H1 (cell line): ENCODE measurements around the gene PNMA6E. TPM values are rescaled to one million over a fixed set of nuclear protein-coding genes. Genes with fewer than 3 reads are reported as not detected.

Experiments used
- CTCF ChIA-PET: fragments of 300-600 bp; sonication (Branson Sonifier 250); formaldehyde crosslinking; loops from one replicate; lab custom pipeline; 2021; ENCODE audit not compliant: partially characterized antibody; lab: Charles Lee
- POLR2A ChIA-PET: fragments of 300-600 bp; sonication (Branson Sonifier 250); formaldehyde crosslinking; loops from one replicate; lab custom pipeline; 2021; ENCODE audit warnings: inconsistent platforms; ENCODE audit not compliant: partially characterized antibody; lab: Charles Lee
- DNase-seq, 2 experiments: peaks; one replicate each; pipeline versions ENCODE4 v3.0.0 to v3.0.0-alpha.2; 2010 to 2022; ENCODE audit warnings: low spot score in 2 of 2, low read depth in 1 of 2, mixed read lengths in 1 of 2
- FAIRE-seq: peaks from 2 replicates; lab custom pipeline; 2011; peaks lifted over from hg19 to GRCh38; lab: Jason Lieb, UNC
- H2AFZ ChIP-seq: 2 replicates; pipeline ENCODE4 v1.8.1; 2012; ENCODE audit warnings: low read length, inconsistent platforms
- H2AK5ac ChIP-seq: 2 replicates; pipeline ENCODE4 v1.6.1; 2013; ENCODE audit warnings: low read depth, low read length
- H2BK120ac ChIP-seq: replicated peaks from 2 replicates; pipeline ENCODE3; 2013; ENCODE audit warnings: low read depth, low read length, inconsistent platforms
- H2BK12ac ChIP-seq: 2 replicates; pipeline ENCODE4 v1.6.1; 2013; ENCODE audit warnings: low read depth, low read length
- H2BK15ac ChIP-seq: 2 replicates; pipeline ENCODE4 v1.6.1; 2013; ENCODE audit warnings: low read length
- H2BK20ac ChIP-seq: 2 replicates; pipeline ENCODE4 v1.6.1; 2013; ENCODE audit warnings: low read length
- H2BK5ac ChIP-seq: 2 replicates; pipeline ENCODE4 v1.6.1; 2013; ENCODE audit warnings: low read depth, low read length
- H3K14ac ChIP-seq: 2 replicates; pipeline ENCODE4 v1.6.1; 2013; ENCODE audit warnings: inconsistent platforms; ENCODE audit not compliant: insufficient read length
- H3K18ac ChIP-seq: 2 replicates; pipeline ENCODE4 v1.6.1; 2013; ENCODE audit warnings: low read length; ENCODE audit errors: extremely low read depth
- H3K23ac ChIP-seq: 2 replicates; pipeline ENCODE4 v1.6.1; 2013; ENCODE audit warnings: inconsistent platforms; ENCODE audit not compliant: insufficient read length
- H3K23me2 ChIP-seq: 2 replicates; pipeline ENCODE4 v1.6.1; 2013; ENCODE audit warnings: low read depth, low read length
- H3K27ac ChIP-seq: 2 replicates; pipeline ENCODE4 v1.6.1; 2011; ENCODE audit warnings: low read depth, low read length, inconsistent platforms
- H3K27me3 ChIP-seq, 4 experiments: replicated peaks in 1 of 4; 1 replicate in 1 of 4; 2 replicates in 3 of 4; pipeline versions ENCODE4 v1.6.1 to v1.8.1; 2011 to 2013; ENCODE audit warnings: low read length in 3 of 4, mild to moderate bottlenecking in 3 of 4, inconsistent platforms in 2 of 4, mixed read lengths in 2 of 4, moderate library complexity in 1 of 4; ENCODE audit not compliant: control insufficient read depth in 3 of 4, insufficient read depth in 3 of 4; ENCODE audit errors: extremely low read depth in 1 of 4
- H3K36me3 ChIP-seq, 4 experiments: 2 replicates each; pipeline versions ENCODE4 v1.6.1 to v1.8.1; 2011 to 2013; ENCODE audit warnings: mild to moderate bottlenecking in 4 of 4, low read length in 3 of 4, moderate library complexity in 2 of 4, control low read depth in 1 of 4, inconsistent platforms in 1 of 4; ENCODE audit not compliant: insufficient read depth in 4 of 4, control insufficient read depth in 2 of 4
- H3K4ac ChIP-seq: replicated peaks from 2 replicates; pipeline ENCODE3; 2013; ENCODE audit warnings: low read length, low read depth, mixed read lengths, inconsistent platforms; ENCODE audit not compliant: insufficient read length
- H3K4me1 ChIP-seq, 4 experiments: replicated peaks in 1 of 4; 1 replicate in 1 of 4; 2 replicates in 3 of 4; pipeline versions ENCODE4 v1.6.1 to v1.8.1; 2011 to 2013; ENCODE audit warnings: low read length in 3 of 4, inconsistent platforms in 2 of 4, mixed read lengths in 1 of 4; ENCODE audit not compliant: insufficient read depth in 4 of 4, control insufficient read depth in 3 of 4
- H3K4me2 ChIP-seq, 2 experiments: 2 replicates each; pipeline versions ENCODE4 v1.6.1 to v1.8.1; 2011 to 2013; ENCODE audit warnings: low read depth in 2 of 2, low read length in 2 of 2, control low read depth in 1 of 2, inconsistent platforms in 1 of 2, mild to moderate bottlenecking in 1 of 2; ENCODE audit not compliant: insufficient read depth in 1 of 2
- H3K4me3 ChIP-seq, 4 experiments: fragments of 200-600, 300-600 bp in 1 of 4; sonication (generic), shearing (Covaris generic), sonication (Bioruptor Twin) in 1 of 4; 2 replicates each; pipeline versions ENCODE4 v1.5.1 to v1.8.1; 2011 to 2016; ENCODE audit warnings: low read length in 4 of 4, low read depth in 3 of 4, control low read depth in 2 of 4, inconsistent platforms in 2 of 4, mild to moderate bottlenecking in 2 of 4, mixed read lengths in 1 of 4, moderate library complexity in 1 of 4; ENCODE audit not compliant: insufficient read depth in 2 of 4; ENCODE audit errors: extremely low read depth in 1 of 4
- H3K56ac ChIP-seq: replicated peaks from 2 replicates; pipeline ENCODE3; 2013; ENCODE audit warnings: low read depth, mild to moderate bottlenecking, mixed read lengths, low read length, inconsistent platforms; ENCODE audit not compliant: insufficient read length
- H3K79me1 ChIP-seq: 2 replicates; pipeline ENCODE4 v1.6.1; 2013; ENCODE audit warnings: low read depth, low read length, control low read depth
- H3K79me2 ChIP-seq, 2 experiments: 2 replicates each; pipeline versions ENCODE4 v1.6.1 to v1.8.1; 2012 to 2013; ENCODE audit warnings: low read length in 2 of 2, mild to moderate bottlenecking in 2 of 2, inconsistent platforms in 1 of 2; ENCODE audit not compliant: insufficient read depth in 2 of 2, control insufficient read depth in 1 of 2
- H3K9ac ChIP-seq, 4 experiments: replicated peaks in 1 of 4; 1 replicate in 1 of 4; 2 replicates in 3 of 4; pipeline versions ENCODE4 v1.6.1 to v1.8.1; 2011 to 2013; ENCODE audit warnings: low read depth in 3 of 4, low read length in 3 of 4, control low read depth in 2 of 4, mild to moderate bottlenecking in 2 of 4, moderate library complexity in 2 of 4, inconsistent platforms in 1 of 4; ENCODE audit errors: extremely low read depth in 1 of 4
- H3K9me3 ChIP-seq, 2 experiments: 2 replicates each; pipeline versions ENCODE4 v1.6.1 to v1.8.1; 2012 to 2013; ENCODE audit warnings: mild to moderate bottlenecking in 2 of 2, moderate library complexity in 2 of 2, control low read depth in 1 of 2, inconsistent platforms in 1 of 2, low read depth in 1 of 2, low read length in 1 of 2, mixed read lengths in 1 of 2; ENCODE audit not compliant: insufficient read depth in 2 of 2
- H4K20me1 ChIP-seq, 2 experiments: replicated peaks in 1 of 2; 2 replicates each; pipeline versions ENCODE3 to v1.8.1; 2011 to 2013; ENCODE audit warnings: inconsistent platforms in 2 of 2, low read length in 2 of 2, mild to moderate bottlenecking in 1 of 2; ENCODE audit not compliant: insufficient read depth in 2 of 2, control insufficient read depth in 1 of 2
- H4K5ac ChIP-seq: 2 replicates; pipeline ENCODE4 v1.6.1; 2013; ENCODE audit warnings: low read length, low read depth, mixed read lengths, inconsistent platforms; ENCODE audit not compliant: insufficient read length
- H4K8ac ChIP-seq: 2 replicates; pipeline ENCODE4 v1.8.0; 2013; ENCODE audit warnings: mild to moderate bottlenecking, moderate library complexity, low read length, inconsistent platforms; ENCODE audit not compliant: insufficient read depth; ENCODE audit errors: extremely low read depth
- H4K91ac ChIP-seq: replicated peaks from 2 replicates; pipeline ENCODE3; 2013; ENCODE audit warnings: low read length, mixed read lengths, inconsistent platforms; ENCODE audit not compliant: insufficient read length
- ASH2L ChIP-seq: fragments of 200-600, 300-600 bp; sonication (generic); IDR thresholded peaks from one replicate; pipeline ENCODE4 v1.7.1; 2017; ENCODE audit warnings: low read length
- BCL11A ChIP-seq, 2 experiments: IDR thresholded peaks; one replicate each; pipeline ENCODE4 v1.6.1; 2011; ENCODE audit warnings: low read depth in 2 of 2, low read length in 2 of 2, mild to moderate bottlenecking in 2 of 2
- EGR1 ChIP-seq: IDR thresholded peaks from 2 replicates; pipeline ENCODE4 v1.6.1; 2011; ENCODE audit warnings: low read depth, low read length, borderline replicate concordance
- KDM4A ChIP-seq: IDR thresholded peaks from one replicate; pipeline ENCODE4 v1.7.1; 2012; ENCODE audit warnings: low read depth, mild to moderate bottlenecking, moderate library complexity, low read length, inconsistent platforms; ENCODE audit not compliant: severe bottlenecking
- MAFK ChIP-seq: IDR thresholded peaks from 2 replicates; pipeline ENCODE4 v1.6.1; 2012; ENCODE audit warnings: low read depth, mild to moderate bottlenecking, improper control_type of control experiment, low read length
- POLR2AphosphoS5 ChIP-seq: IDR thresholded peaks from 2 replicates; pipeline ENCODE4 v1.6.1; 2011; ENCODE audit warnings: low read depth, low read length
- TBP ChIP-seq: IDR thresholded peaks from 2 replicates; pipeline ENCODE4 v1.6.1; 2011; ENCODE audit warnings: low read depth, low read length, improper control_type of control experiment
- USF2 ChIP-seq: IDR thresholded peaks from 2 replicates; pipeline ENCODE4 v1.6.1; 2011; ENCODE audit warnings: low read length, improper control_type of control experiment
- YY1 ChIP-seq: IDR thresholded peaks from 2 replicates; pipeline ENCODE4 v1.6.1; 2011; ENCODE audit warnings: low read depth, mild to moderate bottlenecking, low read length
- WGBS, 2 experiments: shearing (Covaris generic) in 1 of 2; methylation state at CpG; one replicate each; pipeline versions ENCODE4 v1.1.6 to v1.1.7; 2013 to 2015; ENCODE audit warnings: low lambda C conversion rate in 2 of 2, mixed read lengths in 2 of 2, inconsistent platforms in 1 of 2, low coverage in 1 of 2, missing lambda C conversion rate in 1 of 2; ENCODE audit not compliant: insufficient replicate concordance in 2 of 2, insufficient coverage in 1 of 2, insufficient read length in 1 of 2; ENCODE audit errors: extremely low coverage in 1 of 2, missing lambda C conversion rate in 1 of 2; 5-methylcytosine and 5-hydroxymethylcytosine counted together
- polyA plus RNA-seq, 7 experiments: library from polyadenylated mRNA; depleted of rRNA in 3 of 7; stranded (reverse) in 5 of 7; unstranded in 2 of 7; fragments of >200 nt in 5 of 7; fragments of 200-250 nt in 2 of 7; gene quantifications; 1 replicate in 5 of 7; 2 replicates in 1 of 7; 4 replicates in 1 of 7; pipeline versions ENCODE4 v1.2.1 to v1.2.3, GENCODE V29; 2011 to 2013; ENCODE audit warnings: missing spikeins in 2 of 7, mixed read lengths in 2 of 7
- total RNA-seq: library from RNA; stranded (reverse); fragmentation: NEBNext Ultra II Directional; extraction: Animal tissue kit (Norgen Biotek cat#: 25700); gene quantifications from 2 replicates; pipeline ENCODE4 v1.2.1, GENCODE V29; 2021

The PNMA6E gene
- total and polyA plus RNA-seq, 2 of the 8 experiments (the other 6 are each of a cell fraction or from before 2014, with no cell fraction given), result not detected

- no peak overlapping the region for H3K27ac ChIP-seq
- H3K9ac ChIP-seq, result no peak overlapping the region
- 0 out of 7 replicates have a peak, but pooled peaks cover 0 to 4% (median 1%) of the 10 kb centered on the region in 4 experiments for H3K4me1 ChIP-seq
- no peaks in the 10 kb centered on the region for H3K79me1 ChIP-seq
- no peak overlapping the region for H2AFZ ChIP-seq
- peaks cover 3% of the 10 kb centered on the region; the same call in 1 of the 2 replicates for H3K23me2 ChIP-seq
- H3K18ac ChIP-seq, result no peak overlapping the region
- H3K23ac ChIP-seq, result no peak overlapping the region
- H3K56ac ChIP-seq, result no peak overlapping the region
- no peak overlapping the region for H3K4ac ChIP-seq
- H4K8ac ChIP-seq, result no peak overlapping the region
- H2AK5ac ChIP-seq, result no peak overlapping the region
- no peak overlapping the region for H4K5ac ChIP-seq
- 98% methylated on average over 6 of the region's 9 CpGs; no CpG with 5 or more reads in 1 of the 2 experiments for WGBS, 2 experiments
- TF ChIP-seq BCL11A (IDR thresholded peaks at IDR 0.05; ENCODE audit: low read depth in 2 of 2, low read length in 2 of 2), result no peak
- no peak for TF ChIP-seq YY1
- no peak for TF ChIP-seq MAFK
- TF ChIP-seq TBP, result no peak
- no peak for TF ChIP-seq POLR2AphosphoS5
- TF ChIP-seq ASH2L, result no peak
- TF ChIP-seq KDM4A, result no peak
- TF ChIP-seq USF2, result no peak
- TF ChIP-seq EGR1, result no peak
- no peak overlapping the region for H3K4me2 ChIP-seq
- H3K14ac ChIP-seq, result no peak overlapping the region
- DNase-seq (no peak), FAIRE-seq (no peak)
- H3K9me3 ChIP-seq, result no peaks in the 10 kb centered on the region
- H3K36me3 ChIP-seq, result no peaks in the 10 kb centered on the region
- H3K4me3 ChIP-seq, result no peak overlapping the region
- no peak overlapping the region for H2BK5ac ChIP-seq
- H3K27me3 ChIP-seq, result peaks cover 8 to 25% (median 16%) of the 10 kb centered on the region in 4 experiments
- no peak overlapping the region for H2BK12ac ChIP-seq
- CTCF ChIA-PET, result interaction anchor here (1.4 to 1.7 kb wide), 2 partner anchors 11 to 15 kb away, joined by 3 to 4 read pairs; no protein-coding TSS in a partner anchor
- H3K79me2 ChIP-seq, result no peaks in the 10 kb centered on the region
- no peak overlapping the region for H2BK15ac ChIP-seq
- H4K20me1 ChIP-seq, result no peaks in the 10 kb centered on the region
- POLR2A ChIA-PET, result no interaction called here
- H2BK120ac ChIP-seq, result no peak overlapping the region
- no peak overlapping the region for H2BK20ac ChIP-seq
- H4K91ac ChIP-seq, result no peak overlapping the region
Observed at GRCh38 chrX:153414856-153415510, 13.8 kb upstream of the PNMA6E start.
